Right cardiac atrium (tissue), 5 donors: Measurements from ENCODE around the gene CYLD. TPM values are rescaled to one million over a fixed set of nuclear protein-coding genes. Genes with fewer than 3 reads are reported as not detected.

Source experiments
- ATAC-seq, 2 donors: fragments of 200-7000 bp; cut with Tn5 transposase; one replicate each; pipeline versions ENCODE4 v1.8.0 to v1.9.1; 2020; ENCODE audit warnings: moderate library complexity in 2 of 2, mild to moderate bottlenecking in 1 of 2
- DNase-seq, 3 donors: peaks; one replicate each; pipeline ENCODE4 v3.0.0-alpha.2; 2020
- H3K27ac ChIP-seq: one replicate; pipeline ENCODE4 v1.5.1; 2013; ENCODE audit warnings: mild to moderate bottlenecking, low read length, control low read depth, moderate library complexity
- H3K27me3 ChIP-seq: one replicate; pipeline ENCODE4 v1.6.1; 2013; ENCODE audit not compliant: control insufficient read depth, insufficient read depth
- H3K4me1 ChIP-seq: one replicate; pipeline ENCODE4 v1.6.1; 2013; ENCODE audit warnings: low read length; ENCODE audit not compliant: control insufficient read depth, insufficient read depth
- H3K4me3 ChIP-seq: one replicate; pipeline ENCODE4 v1.5.1; 2013; ENCODE audit warnings: low read length, control low read depth
- H3K9me3 ChIP-seq: one replicate; pipeline ENCODE4 v1.6.1; 2013; ENCODE audit warnings: low read length; ENCODE audit not compliant: control insufficient read depth
- WGBS: extraction: QIAGEN DNeasy Blood & Tissue Kit; methylation state at CpG from one replicate; pipeline ENCODE4 v1.1.7; 2013; 5-methylcytosine and 5-hydroxymethylcytosine counted together
- intact Hi-C, 4 donors: fragments of 100-400 bp; cut with DNase I; formaldehyde crosslinking; loops; one replicate each; pipeline versions ENCODE4 v1.11.0 to v1.14.0; 2022 to 2023
- polyA plus RNA-seq: library from polyadenylated mRNA; stranded (reverse); fragments of 200-250 nt; gene quantifications from one replicate; pipeline ENCODE4 v1.2.3, GENCODE V29; 2013
- total RNA-seq, 4 donors: library from RNA; stranded (reverse); fragmentation: NEBNext Ultra II Directional; extraction: Animal tissue kit (Norgen Biotek cat#: 25700); gene quantifications; one replicate each; pipeline ENCODE4 v1.2.1, GENCODE V29; 2021
- donor health status: healthy with polysubstance abuse.
- donor health status: DM: no; HTN: yes; CAD: no.
- donor health status: DM: no; HTN: no; CAD: no.
- donor health status: DM: no; HTN: yes; CAD: no; lungs with severe emphysema.
- donor health status: DM: yes; HTN: yes; CAD: no.

Gene CYLD
- total and polyA plus RNA-seq, 5 donors = 10.0 to 35.7 (median 32.9) TPM

GRCh38 chr16:50722960-50723359 lies 18.9 kb upstream of the CYLD start:
- Histone ChIP-seq H3K27ac (no peak overlapping the region), H3K27me3 (no peaks in the 10 kb centered on the region), H3K4me1 (no peaks in the 10 kb centered on the region), H3K4me3 (no peak overlapping the region), H3K9me3 (no peaks in the 10 kb centered on the region)
- 87% methylated on average over 2 of the region's 2 CpGs for WGBS
- DNase-seq (no peak), ATAC-seq (no peak)
- intact Hi-C loops = no loop called here

GRCh38 chr16:50724306-50724705 lies 17.6 kb upstream of the CYLD start:
- no peak for ATAC-seq
- Histone ChIP-seq H3K9me3 (no peaks in the 10 kb centered on the region), H3K4me3 (no peak overlapping the region), H3K27ac (no peak overlapping the region), H3K4me1 (no peaks in the 10 kb centered on the region), H3K27me3 (no peaks in the 10 kb centered on the region)
- intact Hi-C loops = no loop called here
- no peak for DNase-seq

GRCh38 chr16:50731130-50731988 lies 10.5 kb upstream of the CYLD start:
- 74% methylated on average over 6 of the region's 6 CpGs for WGBS
- ATAC-seq = no peak

GRCh38 chr16:50731989-50732832 lies 9.7 kb upstream of the CYLD start:
- ATAC-seq (no peak), DNase-seq (no peak)
- intact Hi-C loops = no loop called here
- Histone ChIP-seq H3K27ac (no peak overlapping the region), H3K27me3 (no peaks in the 10 kb centered on the region), H3K9me3 (no peaks in the 10 kb centered on the region), H3K4me3 (no peak overlapping the region), H3K4me1 (no peaks in the 10 kb centered on the region)
- WGBS = 66% methylated on average over 10 of the region's 10 CpGs

More at GRCh38 chr16:50731130-50731988, 10.5 kb upstream of the CYLD start:
- Histone ChIP-seq H3K4me1 (no peaks in the 10 kb centered on the region), H3K4me3 (no peak overlapping the region), H3K27me3 (no peaks in the 10 kb centered on the region), H3K9me3 (no peaks in the 10 kb centered on the region), H3K27ac (no peak overlapping the region)
- intact Hi-C loops = no loop called here
- no peak for DNase-seq

GRCh38 chr16:50733468-50733867 lies 8.4 kb upstream of the CYLD start:
- H3K27me3 ChIP-seq = no peaks in the 10 kb centered on the region
- WGBS = 91% methylated on average over 7 of the region's 7 CpGs
- DNase-seq = no peak
- H3K4me3 ChIP-seq = no peak overlapping the region
- H3K4me1 ChIP-seq = no peaks in the 10 kb centered on the region
- ATAC-seq = no peak
- no peaks in the 10 kb centered on the region for H3K9me3 ChIP-seq
- no peak overlapping the region for H3K27ac ChIP-seq
- intact Hi-C loops = no loop called here

- ATAC-seq = no peak
- no peak overlapping the region for H3K27ac ChIP-seq
- H3K27me3 ChIP-seq = no peaks in the 10 kb centered on the region
- intact Hi-C loops = no loop called here
- no peaks in the 10 kb centered on the region for H3K9me3 ChIP-seq
- no peaks in the 10 kb centered on the region for H3K4me1 ChIP-seq
- no peak overlapping the region for H3K4me3 ChIP-seq
- 56% methylated on average over 7 of the region's 7 CpGs for WGBS
- DNase-seq = no peak
These were observed 6.2 kb upstream of the CYLD start for GRCh38 chr16:50735629-50736122.

GRCh38 chr16:50736448-50736847 lies 5.4 kb upstream of the CYLD start:
- H3K27ac ChIP-seq = no peak overlapping the region
- no peaks in the 10 kb centered on the region for H3K4me1 ChIP-seq
- WGBS = 82% methylated on average over 9 of the region's 9 CpGs
- DNase-seq = no peak
- no peaks in the 10 kb centered on the region for H3K9me3 ChIP-seq
- H3K4me3 ChIP-seq = no peak overlapping the region
- intact Hi-C loops = no loop called here
- H3K27me3 ChIP-seq = no peaks in the 10 kb centered on the region
- no peak for ATAC-seq

GRCh38 chr16:50737420-50737959 lies 4.4 kb upstream of the CYLD start:
- WGBS = 92% methylated on average over 1 of the region's 1 CpG
- no peak for ATAC-seq

GRCh38 chr16:50739031-50739430 lies 2.9 kb upstream of the CYLD start:
- DNase-seq (no peak), ATAC-seq (no peak)
- Histone ChIP-seq H3K4me1 (no peaks in the 10 kb centered on the region), H3K27me3 (no peaks in the 10 kb centered on the region), H3K27ac (no peak overlapping the region), H3K9me3 (no peaks in the 10 kb centered on the region), H3K4me3 (no peak overlapping the region)
- intact Hi-C loops = no loop called here
- 84% methylated on average over 1 of the region's 1 CpG for WGBS

More at GRCh38 chr16:50737420-50737959, 4.4 kb upstream of the CYLD start:
- no peak overlapping the region for H3K27ac ChIP-seq
- H3K27me3 ChIP-seq = no peaks in the 10 kb centered on the region
- no peak for DNase-seq
- H3K4me1 ChIP-seq = no peaks in the 10 kb centered on the region
- H3K4me3 ChIP-seq = no peak overlapping the region
- H3K9me3 ChIP-seq = no peaks in the 10 kb centered on the region
- intact Hi-C loops = no loop called here

GRCh38 chr16:50740736-50741135 lies 1.1 kb upstream of the CYLD start:
- intact Hi-C loops = no loop called here
- Histone ChIP-seq H3K27ac (no peak overlapping the region), H3K4me3 (no peak overlapping the region), H3K4me1 (no peaks in the 10 kb centered on the region), H3K9me3 (no peaks in the 10 kb centered on the region), H3K27me3 (no peaks in the 10 kb centered on the region)
- 72% methylated on average over 1 of the region's 1 CpG for WGBS
- ATAC-seq (no peak), DNase-seq (no peak)
